ENCODE data around the gene PLSCR5.

DNA sequence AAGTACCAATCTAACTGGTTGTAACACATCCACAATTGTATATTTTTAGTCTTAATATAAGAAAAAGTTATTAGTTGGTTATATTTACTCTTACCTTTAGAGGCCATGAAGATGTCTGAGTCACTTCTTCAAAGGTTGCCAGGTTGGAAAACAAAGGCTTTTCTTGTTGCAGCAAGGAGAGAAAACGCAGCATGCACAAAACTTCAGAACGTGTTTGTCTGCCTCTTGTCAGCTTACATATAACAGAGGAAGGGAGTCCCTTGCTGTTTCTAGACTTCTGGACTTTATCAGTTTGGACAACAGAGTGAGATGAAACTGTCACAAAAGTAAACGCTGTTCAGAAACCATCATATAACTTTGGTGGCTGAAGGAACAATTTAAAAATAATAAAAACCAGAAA, at the start of gene PLSCR5:
- TF ChIP-seq, protein P1, sequence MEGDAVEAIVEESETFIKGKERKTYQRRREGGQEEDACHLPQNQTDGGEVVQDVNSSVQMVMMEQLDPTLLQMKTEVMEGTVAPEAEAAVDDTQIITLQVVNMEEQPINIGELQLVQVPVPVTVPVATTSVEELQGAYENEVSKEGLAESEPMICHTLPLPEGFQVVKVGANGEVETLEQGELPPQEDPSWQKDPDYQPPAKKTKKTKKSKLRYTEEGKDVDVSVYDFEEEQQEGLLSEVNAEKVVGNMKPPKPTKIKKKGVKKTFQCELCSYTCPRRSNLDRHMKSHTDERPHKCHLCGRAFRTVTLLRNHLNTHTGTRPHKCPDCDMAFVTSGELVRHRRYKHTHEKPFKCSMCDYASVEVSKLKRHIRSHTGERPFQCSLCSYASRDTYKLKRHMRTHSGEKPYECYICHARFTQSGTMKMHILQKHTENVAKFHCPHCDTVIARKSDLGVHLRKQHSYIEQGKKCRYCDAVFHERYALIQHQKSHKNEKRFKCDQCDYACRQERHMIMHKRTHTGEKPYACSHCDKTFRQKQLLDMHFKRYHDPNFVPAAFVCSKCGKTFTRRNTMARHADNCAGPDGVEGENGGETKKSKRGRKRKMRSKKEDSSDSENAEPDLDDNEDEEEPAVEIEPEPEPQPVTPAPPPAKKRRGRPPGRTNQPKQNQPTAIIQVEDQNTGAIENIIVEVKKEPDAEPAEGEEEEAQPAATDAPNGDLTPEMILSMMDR (IDR thresholded peaks at IDR 0.05) = no peak
- TF ChIP-seq, protein P2, sequence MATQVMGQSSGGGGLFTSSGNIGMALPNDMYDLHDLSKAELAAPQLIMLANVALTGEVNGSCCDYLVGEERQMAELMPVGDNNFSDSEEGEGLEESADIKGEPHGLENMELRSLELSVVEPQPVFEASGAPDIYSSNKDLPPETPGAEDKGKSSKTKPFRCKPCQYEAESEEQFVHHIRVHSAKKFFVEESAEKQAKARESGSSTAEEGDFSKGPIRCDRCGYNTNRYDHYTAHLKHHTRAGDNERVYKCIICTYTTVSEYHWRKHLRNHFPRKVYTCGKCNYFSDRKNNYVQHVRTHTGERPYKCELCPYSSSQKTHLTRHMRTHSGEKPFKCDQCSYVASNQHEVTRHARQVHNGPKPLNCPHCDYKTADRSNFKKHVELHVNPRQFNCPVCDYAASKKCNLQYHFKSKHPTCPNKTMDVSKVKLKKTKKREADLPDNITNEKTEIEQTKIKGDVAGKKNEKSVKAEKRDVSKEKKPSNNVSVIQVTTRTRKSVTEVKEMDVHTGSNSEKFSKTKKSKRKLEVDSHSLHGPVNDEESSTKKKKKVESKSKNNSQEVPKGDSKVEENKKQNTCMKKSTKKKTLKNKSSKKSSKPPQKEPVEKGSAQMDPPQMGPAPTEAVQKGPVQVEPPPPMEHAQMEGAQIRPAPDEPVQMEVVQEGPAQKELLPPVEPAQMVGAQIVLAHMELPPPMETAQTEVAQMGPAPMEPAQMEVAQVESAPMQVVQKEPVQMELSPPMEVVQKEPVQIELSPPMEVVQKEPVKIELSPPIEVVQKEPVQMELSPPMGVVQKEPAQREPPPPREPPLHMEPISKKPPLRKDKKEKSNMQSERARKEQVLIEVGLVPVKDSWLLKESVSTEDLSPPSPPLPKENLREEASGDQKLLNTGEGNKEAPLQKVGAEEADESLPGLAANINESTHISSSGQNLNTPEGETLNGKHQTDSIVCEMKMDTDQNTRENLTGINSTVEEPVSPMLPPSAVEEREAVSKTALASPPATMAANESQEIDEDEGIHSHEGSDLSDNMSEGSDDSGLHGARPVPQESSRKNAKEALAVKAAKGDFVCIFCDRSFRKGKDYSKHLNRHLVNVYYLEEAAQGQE (IDR thresholded peaks at IDR 0.05; ENCODE audit: insufficient read depth in 1 of 2, low read depth in 2 of 2, low read length in 1 of 2) = no peak
- no peak for TF ChIP-seq SIN3A (IDR thresholded peaks at IDR 0.05; ENCODE audit: borderline replicate concordance, insufficient read depth, low read depth, low read length)
- TF ChIP-seq POLR2AphosphoS5 (IDR thresholded peaks at IDR 0.05; ENCODE audit: low read depth, low read length) = no peak
- TF ChIP-seq TCF7L2 (IDR thresholded peaks at IDR 0.05; ENCODE audit: low read depth, low read length) = no peak

Measured in Panc1 (cell line).